GM12878 (cell line): ENCODE measurements around the gene FBXW7.

Experiments
- CREB1 ChIP-seq: IDR thresholded peaks from 2 replicates; pipeline ENCODE4 v1.6.1; 2012; ENCODE audit warnings: low read depth, mild to moderate bottlenecking, inconsistent platforms
- CTCF ChIP-seq, 3 experiments: IDR thresholded peaks in 2 of 3; conservative IDR thresholded peaks in 1 of 3; 2 replicates each; pipeline ENCODE4 v1.5.1; 2011; ENCODE audit warnings: low read depth in 3 of 3, low read length in 3 of 3, mild to moderate bottlenecking in 3 of 3, control low read depth in 2 of 3, moderate library complexity in 2 of 3, inconsistent platforms in 1 of 3, mixed read lengths in 1 of 3; ENCODE audit not compliant: control insufficient read depth in 2 of 3, insufficient read depth in 1 of 3; ENCODE audit errors: extremely low read depth in 1 of 3
- DPF2 ChIP-seq: fragments of 450-650 bp; IDR thresholded peaks from 2 replicates; pipeline ENCODE4 v1.6.1; 2017; ENCODE audit warnings: mild to moderate bottlenecking
- EGR1 ChIP-seq, 2 experiments: IDR thresholded peaks; 1 replicate in 1 of 2; 2 replicates in 1 of 2; pipeline ENCODE4 v1.6.1; 2011 to 2012; ENCODE audit warnings: low read depth in 2 of 2, low read length in 2 of 2, borderline replicate concordance in 1 of 2, mild to moderate bottlenecking in 1 of 2, moderate library complexity in 1 of 2
- EP300 ChIP-seq, 2 experiments: fragments of 150-350 bp in 1 of 2; IDR thresholded peaks; 2 replicates each; pipeline ENCODE4 v1.6.1; 2011 to 2012; ENCODE audit warnings: low read depth in 2 of 2, low read length in 2 of 2, borderline replicate concordance in 1 of 2, improper control_type of control experiment in 1 of 2, inconsistent platforms in 1 of 2; ENCODE audit not compliant: control insufficient read depth in 1 of 2
- ETV6 ChIP-seq, 2 experiments: fragments of 450-650 bp in 1 of 2; IDR thresholded peaks in 1 of 2; conservative IDR thresholded peaks in 1 of 2; 2 replicates each; pipeline ENCODE4 v1.6.1; 2014; ENCODE audit warnings: antibody characterized with exemption in 1 of 2, borderline replicate concordance in 1 of 2, low read depth in 1 of 2, mild to moderate bottlenecking in 1 of 2, moderate library complexity in 1 of 2
- POLR2A ChIP-seq: IDR thresholded peaks from 2 replicates; pipeline ENCODE4 v1.6.1; 2011; ENCODE audit warnings: low read depth, mild to moderate bottlenecking, low read length
- POLR2AphosphoS5 ChIP-seq: IDR thresholded peaks from 2 replicates; pipeline ENCODE4 v1.6.1; 2011; ENCODE audit warnings: mild to moderate bottlenecking, low read length, inconsistent platforms
- SUPT20H ChIP-seq: IDR thresholded peaks from 2 replicates; pipeline ENCODE4 v1.6.1; 2011; ENCODE audit warnings: low read depth, mild to moderate bottlenecking, low read length, moderate library complexity, borderline replicate concordance; ENCODE audit not compliant: control insufficient read depth

DNA sequence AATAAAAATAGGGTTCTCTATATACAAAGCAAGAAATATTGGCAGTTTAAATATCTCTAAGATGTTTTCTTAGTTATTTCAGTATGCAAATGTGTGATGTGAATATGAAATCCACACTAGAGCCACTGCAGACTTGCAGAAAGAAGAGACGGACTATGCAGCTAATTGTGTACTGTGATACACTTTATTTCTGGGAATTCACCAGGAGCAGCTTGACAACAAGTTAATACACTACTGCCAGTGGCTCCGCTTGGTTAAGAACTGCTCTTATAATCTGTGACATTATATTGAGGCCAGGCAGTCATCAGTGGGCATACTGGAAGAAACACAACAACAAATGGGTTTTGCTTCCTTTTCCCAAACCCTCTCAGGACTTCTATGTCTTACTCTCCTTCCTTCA is 172.0 kb downstream of the FBXW7 start:
- no peak for TF ChIP-seq POLR2AphosphoS5
- no peak for TF ChIP-seq EGR1 (IDR thresholded peaks at IDR 0.05; ENCODE audit: borderline replicate concordance in 1 of 2, low read depth in 2 of 2, low read length in 2 of 2)
- TF ChIP-seq ETV6 (conservative IDR thresholded peaks at IDR 0.05 in 1 of 2, IDR thresholded peaks at IDR 0.05 in 1 of 2; ENCODE audit: borderline replicate concordance in 1 of 2, low read depth in 1 of 2): no peak
- TF ChIP-seq CTCF (IDR thresholded peaks at IDR 0.05 in 2 of 3, conservative IDR thresholded peaks at IDR 0.05 in 1 of 3; ENCODE audit: control insufficient read depth in 2 of 3, extremely low read depth in 1 of 3, insufficient read depth in 1 of 3, low read depth in 3 of 3, low read length in 3 of 3): no peak
- no peak for TF ChIP-seq SUPT20H
- no peak for TF ChIP-seq POLR2A
- TF ChIP-seq CREB1: no peak
- no peak for TF ChIP-seq DPF2
- TF ChIP-seq EP300 (IDR thresholded peaks at IDR 0.05; ENCODE audit: borderline replicate concordance in 1 of 2, control insufficient read depth in 1 of 2, low read depth in 2 of 2, low read length in 2 of 2): no peak
